H9 (cell line): ENCODE results near the gene KIF21B. TPM values are rescaled to one million over a fixed set of nuclear protein-coding genes. Genes with fewer than 3 reads are reported as not detected.

Experiments used
- DNase-seq: peaks from one replicate; pipeline ENCODE4 v3.0.0-alpha.2; 2017
- H2AFZ ChIP-seq: one replicate; pipeline ENCODE4 v1.6.1; 2013; ENCODE audit warnings: mild to moderate bottlenecking, low read length, control low read depth, moderate library complexity
- H2AK5ac ChIP-seq: 2 replicates; pipeline ENCODE4 v1.6.1; 2013; ENCODE audit warnings: low read length, control low read depth, mixed read lengths; ENCODE audit not compliant: insufficient read length
- H2BK120ac ChIP-seq: one replicate; pipeline ENCODE4 v1.6.1; 2013; ENCODE audit warnings: low read depth, mild to moderate bottlenecking, low read length, control low read depth, inconsistent platforms; ENCODE audit not compliant: poor library complexity, severe bottlenecking
- H2BK12ac ChIP-seq: 2 replicates; pipeline ENCODE4 v1.6.1; 2013; ENCODE audit warnings: low read length, control low read depth, mixed read lengths, low read depth; ENCODE audit not compliant: insufficient read length
- H2BK15ac ChIP-seq: 2 replicates; pipeline ENCODE4 v1.6.1; 2013; ENCODE audit warnings: low read depth, low read length, control low read depth
- H2BK20ac ChIP-seq: one replicate; pipeline ENCODE4 v1.6.1; 2013; ENCODE audit warnings: low read depth, mild to moderate bottlenecking, low read length, control low read depth, inconsistent platforms; ENCODE audit not compliant: poor library complexity, severe bottlenecking
- H2BK5ac ChIP-seq: 2 replicates; pipeline ENCODE4 v1.6.1; 2013; ENCODE audit warnings: low read length, control low read depth, mixed read lengths; ENCODE audit not compliant: insufficient read length
- H3K14ac ChIP-seq: 2 replicates; pipeline ENCODE4 v1.6.1; 2013; ENCODE audit warnings: low read length, control low read depth; ENCODE audit not compliant: insufficient read depth
- H3K18ac ChIP-seq: 2 replicates; pipeline ENCODE4 v1.6.1; 2013; ENCODE audit warnings: low read depth, mild to moderate bottlenecking, mixed read lengths, low read length, control low read depth; ENCODE audit not compliant: insufficient read length
- H3K23ac ChIP-seq: 2 replicates; pipeline ENCODE4 v1.6.1; 2013; ENCODE audit warnings: low read length, control low read depth, mixed read lengths, low read depth; ENCODE audit not compliant: insufficient read length
- H3K23me2 ChIP-seq: 2 replicates; pipeline ENCODE4 v1.6.1; 2013; ENCODE audit warnings: low read depth, mild to moderate bottlenecking, mixed read lengths, low read length, control low read depth; ENCODE audit not compliant: insufficient read length, poor library complexity, severe bottlenecking
- H3K27ac ChIP-seq: 2 replicates; pipeline ENCODE4 v1.5.1; 2013; ENCODE audit warnings: low read length, control low read depth, mixed read lengths, low read depth; ENCODE audit not compliant: insufficient read length
- H3K27me3 ChIP-seq: 2 replicates; pipeline ENCODE4 v1.6.1; 2013; ENCODE audit warnings: low read length, control low read depth, inconsistent platforms; ENCODE audit not compliant: insufficient read depth
- H3K4ac ChIP-seq: 2 replicates; pipeline ENCODE4 v1.6.1; 2013; ENCODE audit warnings: low read depth, mild to moderate bottlenecking, control low read depth, inconsistent platforms, low read length, moderate library complexity
- H3K4me1 ChIP-seq: 2 replicates; pipeline ENCODE4 v1.6.1; 2013; ENCODE audit warnings: low read length, control low read depth, inconsistent platforms; ENCODE audit not compliant: insufficient read depth
- H3K4me2 ChIP-seq: 2 replicates; pipeline ENCODE4 v1.6.1; 2013; ENCODE audit warnings: low read length, control low read depth, mixed read lengths; ENCODE audit not compliant: insufficient read length, insufficient read depth
- H3K56ac ChIP-seq: 2 replicates; pipeline ENCODE4 v1.6.1; 2013; ENCODE audit warnings: low read depth, mild to moderate bottlenecking, mixed read lengths, low read length, control low read depth; ENCODE audit not compliant: insufficient read length
- H3K79me1 ChIP-seq: 2 replicates; pipeline ENCODE4 v1.6.1; 2013; ENCODE audit warnings: low read depth, mild to moderate bottlenecking, moderate library complexity, low read length, control low read depth, inconsistent platforms; ENCODE audit not compliant: insufficient read depth, poor library complexity, severe bottlenecking
- H3K79me2 ChIP-seq: 2 replicates; pipeline ENCODE4 v1.6.1; 2013; ENCODE audit warnings: low read length, control low read depth, inconsistent platforms; ENCODE audit not compliant: insufficient read depth
- H3K9ac ChIP-seq: 2 replicates; pipeline ENCODE4 v1.6.1; 2013; ENCODE audit warnings: low read length, control low read depth, mixed read lengths; ENCODE audit not compliant: insufficient read length; ENCODE audit errors: extremely low read depth
- H3K9me3 ChIP-seq: one replicate; pipeline ENCODE4 v1.6.1; 2013; ENCODE audit warnings: low read depth, low read length, inconsistent platforms; ENCODE audit not compliant: control insufficient read depth
- H3T11ph ChIP-seq: one replicate; pipeline ENCODE4 v1.6.1; 2013; ENCODE audit warnings: mild to moderate bottlenecking, low read length, control low read depth, inconsistent platforms
- H4K20me1 ChIP-seq: one replicate; pipeline ENCODE4 v1.6.1; 2013; ENCODE audit not compliant: control insufficient read depth, insufficient read length, insufficient read depth
- H4K5ac ChIP-seq: 2 replicates; pipeline ENCODE4 v1.6.1; 2013; ENCODE audit warnings: low read depth, mild to moderate bottlenecking, mixed read lengths, low read length, control low read depth; ENCODE audit not compliant: insufficient read length
- H4K8ac ChIP-seq: replicated peaks from 2 replicates; pipeline ENCODE4 v1.6.1; 2013; ENCODE audit warnings: low read length, control low read depth, mixed read lengths, low read depth; ENCODE audit not compliant: insufficient read length
- H4K91ac ChIP-seq: 2 replicates; pipeline ENCODE4 v1.6.1; 2013; ENCODE audit warnings: low read depth, mild to moderate bottlenecking, moderate library complexity, mixed read lengths, low read length, control low read depth; ENCODE audit not compliant: insufficient read length
- H3K27ac Mint-ChIP-seq, 3 experiments: 2 replicates in 2 of 3; 3 replicates in 1 of 3; pipeline ENCODE4 v1.8.0; 2020 to 2021; ENCODE audit warnings: mixed read lengths in 3 of 3, mild to moderate bottlenecking in 1 of 3, moderate library complexity in 1 of 3
- H3K27me3 Mint-ChIP-seq: 2 replicates; pipeline ENCODE4 v1.8.0; 2021; ENCODE audit warnings: low read depth, mild to moderate bottlenecking, moderate library complexity, mixed read lengths
- H3K36me3 Mint-ChIP-seq, 3 experiments: 2 replicates in 2 of 3; 3 replicates in 1 of 3; pipeline ENCODE4 v1.8.0; 2020 to 2021; ENCODE audit warnings: low read depth in 3 of 3, mixed read lengths in 3 of 3; ENCODE audit not compliant: insufficient read depth in 1 of 3
- H3K4me1 Mint-ChIP-seq, 2 experiments: 2 replicates each; pipeline ENCODE4 v1.8.0; 2020; ENCODE audit warnings: mixed read lengths in 2 of 2
- H3K4me3 Mint-ChIP-seq, 2 experiments: 2 replicates in 1 of 2; 3 replicates in 1 of 2; pipeline ENCODE4 v1.8.0; 2020 to 2021; ENCODE audit warnings: mild to moderate bottlenecking in 2 of 2, mixed read lengths in 2 of 2, moderate library complexity in 1 of 2
- H3K9me3 Mint-ChIP-seq, 2 experiments: 2 replicates in 1 of 2; 3 replicates in 1 of 2; pipeline ENCODE4 v1.8.0; 2020; ENCODE audit warnings: mild to moderate bottlenecking in 2 of 2, mixed read lengths in 2 of 2, moderate library complexity in 1 of 2
- CTCF ChIP-seq: fragments of 200-600 bp; sonication (generic); conservative IDR thresholded peaks from 3 replicates; pipeline ENCODE4 v1.8.0; 2021; ENCODE audit warnings: antibody characterized with exemption, mild to moderate bottlenecking
- WGBS: extraction: QIAGEN DNeasy Blood & Tissue Kit; methylation state at CpG from one replicate; pipeline ENCODE4 v1.1.7; 2013; ENCODE audit warnings: missing lambda C conversion rate, low lambda C conversion rate, mixed read lengths; ENCODE audit not compliant: insufficient read length; ENCODE audit errors: extremely low coverage; 5-methylcytosine and 5-hydroxymethylcytosine counted together
- total RNA-seq: library from RNA; stranded (reverse); gene quantifications from 2 replicates; pipeline ENCODE4 v1.2.1, GENCODE V29; 2021

Gene KIF21B
- total RNA-seq, 1 experiment from 2014 or later = 7.5 TPM

GRCh38 chr1:200988693-200989092 is 34.8 kb downstream of the KIF21B start:
- Histone ChIP-seq H2BK15ac (no peak overlapping the region), H3K23ac (no peak overlapping the region), H2BK20ac (no peak overlapping the region), H2AK5ac (no peak overlapping the region), H3K4ac (no peak overlapping the region), H3K4me2 (no peak overlapping the region), H3K56ac (no peak overlapping the region), H3K23me2 (no peaks in the 10 kb centered on the region), H2BK5ac (no peak overlapping the region), H4K8ac (no peak overlapping the region), H3K18ac (no peak overlapping the region), H3K4me1 (no peaks in the 10 kb centered on the region), H3K79me1 (no peaks in the 10 kb centered on the region), H4K91ac (no peak overlapping the region), H3K27me3 (no peaks in the 10 kb centered on the region), H2BK120ac (no peak overlapping the region), H3K9me3 (no peaks in the 10 kb centered on the region), H3T11ph (no peak overlapping the region), H4K20me1 (no peaks in the 10 kb centered on the region), H3K79me2 (no peaks in the 10 kb centered on the region), H3K14ac (no peak overlapping the region), H2BK12ac (no peak overlapping the region), H4K5ac (no peak overlapping the region), H3K9ac (no peak overlapping the region), H2AFZ (no peak overlapping the region), H3K27ac (no peak overlapping the region)
- Mint-ChIP-seq H3K4me3 (no peak overlapping the region; a peak in 1 of 5 replicates), H3K27ac (no peak overlapping the region), H3K27me3 (no peaks in the 10 kb centered on the region), H3K4me1 (no peaks in the 10 kb centered on the region), H3K9me3 (no peaks in the 10 kb centered on the region), H3K36me3 (peaks cover 23 to 46% (median 29%) of the 10 kb centered on the region in 3 experiments; a peak in 6 of 7 replicates)
- TF ChIP-seq CTCF = no peak
- WGBS = no CpG with 5 or more reads among the region's 9 CpGs
- DNase-seq = no peak
